HEK293 (cell line): ENCODE data around the gene BOC.

ENCODE experiments used
- CTCF ChIA-PET: fragments of 350-600 bp; formaldehyde crosslinking; extraction: SDS; loops from one replicate; lab custom pipeline; 2021; ENCODE audit warnings: antibody characterized with exemption; lab: Yijun Ruan, JAX
- POLR2A ChIA-PET: fragments of 300-600 bp; formaldehyde crosslinking; extraction: SDS; loops from one replicate; lab custom pipeline; 2020; ENCODE audit warnings: antibody characterized with exemption, inconsistent platforms; lab: Yijun Ruan, JAX
- H3K27ac ChIP-seq: fragments of 200-500 bp; sonication (Bioruptor generic); 2 replicates; pipeline ENCODE4 v1.5.1; 2014; ENCODE audit warnings: low read depth, low read length, control low read depth, inconsistent platforms; ENCODE audit errors: extremely low read depth
- H3K36me3 ChIP-seq, 2 experiments: fragments of 200-500 bp in 1 of 2; sonication (Bioruptor generic) in 1 of 2; 1 replicate in 1 of 2; 2 replicates in 1 of 2; pipeline ENCODE4 v1.5.1; 2014 to 2017; ENCODE audit warnings: inconsistent platforms in 2 of 2, low read length in 2 of 2; ENCODE audit not compliant: control insufficient read depth in 2 of 2, insufficient read depth in 1 of 2
- H3K4me1 ChIP-seq: fragments of 200-500 bp; sonication (Bioruptor generic); 2 replicates; pipeline ENCODE4 v1.5.1; 2014; ENCODE audit warnings: mild to moderate bottlenecking, low read length, inconsistent platforms; ENCODE audit not compliant: control insufficient read depth, insufficient read depth
- H3K4me3 ChIP-seq: 2 replicates; pipeline ENCODE4 v1.5.1; 2011; ENCODE audit warnings: low read depth, mild to moderate bottlenecking, control low read depth, low read length, moderate library complexity
- H3K9me3 ChIP-seq: fragments of 200-500 bp; sonication (Bioruptor generic); 2 replicates; pipeline ENCODE4 v1.5.1; 2014; ENCODE audit warnings: low read depth, low read length, inconsistent platforms; ENCODE audit not compliant: control insufficient read depth, insufficient read depth
- GFI1B ChIP-seq: fragments of 450-650 bp; formaldehyde crosslinking; IDR thresholded peaks from 2 replicates; pipeline ENCODE4 v1.5.1; 2016; ENCODE audit warnings: missing biosample characterization, missing genetic modification characterization
- GLI2 ChIP-seq: fragments of 450-650 bp; formaldehyde crosslinking; IDR thresholded peaks from 2 replicates; pipeline ENCODE4; 2017; ENCODE audit warnings: missing biosample characterization, missing genetic modification characterization, low read depth, borderline replicate concordance
- INSM2 ChIP-seq: fragments of 450-650 bp; formaldehyde crosslinking; IDR thresholded peaks from 2 replicates; pipeline ENCODE4 v1.5.1; 2016; ENCODE audit warnings: missing biosample characterization, missing genetic modification characterization
- MYNN ChIP-seq: fragments of 450-650 bp; formaldehyde crosslinking; IDR thresholded peaks from 2 replicates; pipeline ENCODE4 v1.5.1; 2016; ENCODE audit warnings: missing biosample characterization, missing genetic modification characterization, borderline replicate concordance
- PRDM4 ChIP-seq: fragments of 450-650 bp; formaldehyde crosslinking; IDR thresholded peaks from 2 replicates; pipeline ENCODE4 v1.5.1; 2017; ENCODE audit warnings: missing biosample characterization, missing genetic modification characterization
- SCRT2 ChIP-seq: fragments of 450-650 bp; formaldehyde crosslinking; IDR thresholded peaks from 2 replicates; pipeline ENCODE4 v1.5.1; 2016; ENCODE audit warnings: missing biosample characterization, missing genetic modification characterization
- TSHZ1 ChIP-seq: fragments of 450-650 bp; formaldehyde crosslinking; IDR thresholded peaks from 2 replicates; pipeline ENCODE4 v1.5.1; 2016; ENCODE audit warnings: missing biosample characterization, missing genetic modification characterization, borderline replicate concordance
- YY2 ChIP-seq: fragments of 450-650 bp; formaldehyde crosslinking; IDR thresholded peaks from 2 replicates; pipeline ENCODE4 v1.5.1; 2016; ENCODE audit warnings: missing biosample characterization, missing genetic modification characterization
- ZNF10 ChIP-seq: fragments of 450-650 bp; formaldehyde crosslinking; IDR thresholded peaks from 2 replicates; pipeline ENCODE4 v1.5.1; 2017; ENCODE audit warnings: missing biosample characterization, missing genetic modification characterization
- ZNF223 ChIP-seq: fragments of 450-650 bp; formaldehyde crosslinking; IDR thresholded peaks from 2 replicates; pipeline ENCODE4 v1.5.1; 2016; ENCODE audit warnings: missing biosample characterization, missing genetic modification characterization
- ZNF266 ChIP-seq: fragments of 450-650 bp; formaldehyde crosslinking; IDR thresholded peaks from 2 replicates; pipeline ENCODE4 v1.5.1; 2016; ENCODE audit warnings: missing biosample characterization, missing genetic modification characterization, low read depth
- ZNF362 ChIP-seq: fragments of 450-650 bp; formaldehyde crosslinking; IDR thresholded peaks from 2 replicates; pipeline ENCODE4 v1.5.1; 2016; ENCODE audit warnings: missing biosample characterization, missing genetic modification characterization
- ZNF48 ChIP-seq: fragments of 450-650 bp; formaldehyde crosslinking; IDR thresholded peaks from 2 replicates; pipeline ENCODE4 v1.5.1; 2016; ENCODE audit warnings: missing biosample characterization, missing genetic modification characterization
- ZNF501 ChIP-seq: fragments of 450-650 bp; formaldehyde crosslinking; IDR thresholded peaks from 2 replicates; pipeline ENCODE4 v1.5.1; 2016; ENCODE audit warnings: missing biosample characterization, missing genetic modification characterization
- ZNF529 ChIP-seq: fragments of 450-650 bp; formaldehyde crosslinking; IDR thresholded peaks from 2 replicates; pipeline ENCODE4 v1.5.1; 2017; ENCODE audit warnings: missing genetic modification characterization, missing biosample characterization; ENCODE audit not compliant: insufficient replicate concordance
- ZNF558 ChIP-seq: fragments of 450-650 bp; formaldehyde crosslinking; IDR thresholded peaks from 2 replicates; pipeline ENCODE4 v1.5.1; 2016; ENCODE audit warnings: missing biosample characterization, missing genetic modification characterization
- ZNF571 ChIP-seq: fragments of 450-650 bp; formaldehyde crosslinking; IDR thresholded peaks from 2 replicates; pipeline ENCODE4 v1.5.0; 2017; ENCODE audit warnings: missing biosample characterization, missing genetic modification characterization
- ZNF596 ChIP-seq: fragments of 450-650 bp; IDR thresholded peaks from 2 replicates; pipeline ENCODE4 v1.5.0; 2018; ENCODE audit warnings: missing biosample characterization, mild to moderate bottlenecking, missing genetic modification characterization, moderate library complexity
- ZNF624 ChIP-seq: fragments of 450-650 bp; formaldehyde crosslinking; IDR thresholded peaks from 2 replicates; pipeline ENCODE4 v1.5.1; 2017; ENCODE audit warnings: missing biosample characterization, missing genetic modification characterization
- ZNF701 ChIP-seq: fragments of 450-650 bp; formaldehyde crosslinking; IDR thresholded peaks from 2 replicates; pipeline ENCODE4 v1.5.1; 2016; ENCODE audit warnings: missing biosample characterization, missing genetic modification characterization
- ZNF747 ChIP-seq: fragments of 450-650 bp; formaldehyde crosslinking; IDR thresholded peaks from 2 replicates; pipeline ENCODE4 v1.5.1; 2016; ENCODE audit warnings: missing biosample characterization, missing genetic modification characterization
- ZNF785 ChIP-seq: fragments of 450-650 bp; formaldehyde crosslinking; IDR thresholded peaks from 2 replicates; pipeline ENCODE4 v1.5.1; 2016; ENCODE audit warnings: missing biosample characterization, missing genetic modification characterization
- TF ChIP-seq, protein P1 (sequence below): fragments of 450-650 bp; formaldehyde crosslinking; IDR thresholded peaks from 2 replicates; pipeline ENCODE4 v1.5.1; 2016; ENCODE audit warnings: missing biosample characterization, missing genetic modification characterization

Gene BOC

GRCh38 chr3:113218011-113218680 is 6.8 kb downstream of the BOC start:
- no peak overlapping the region for H3K27ac ChIP-seq
- peaks cover 0 to 43% of the 10 kb centered on the region in 2 experiments; a peak in 2 of 3 replicates for H3K36me3 ChIP-seq
- H3K9me3 ChIP-seq = no peaks in the 10 kb centered on the region
- H3K4me3 ChIP-seq = no peak overlapping the region
- POLR2A ChIA-PET = no interaction called here
- TF ChIP-seq GFI1B (no peak), ZNF596 (tag by site-specific recombination) (no peak), MYNN (tag by site-specific recombination) (no peak), ZNF501 (tag by site-specific recombination) (no peak), PRDM4 (tag by site-specific recombination) (no peak), ZNF362 (tag by site-specific recombination) (no peak), ZNF747 (tag by site-specific recombination) (no peak), ZNF529 (tag by site-specific recombination) (no peak), ZNF571 (tag by site-specific recombination) (no peak), ZNF48 (tag by site-specific recombination) (no peak)
- TF ChIP-seq, protein P1, sequence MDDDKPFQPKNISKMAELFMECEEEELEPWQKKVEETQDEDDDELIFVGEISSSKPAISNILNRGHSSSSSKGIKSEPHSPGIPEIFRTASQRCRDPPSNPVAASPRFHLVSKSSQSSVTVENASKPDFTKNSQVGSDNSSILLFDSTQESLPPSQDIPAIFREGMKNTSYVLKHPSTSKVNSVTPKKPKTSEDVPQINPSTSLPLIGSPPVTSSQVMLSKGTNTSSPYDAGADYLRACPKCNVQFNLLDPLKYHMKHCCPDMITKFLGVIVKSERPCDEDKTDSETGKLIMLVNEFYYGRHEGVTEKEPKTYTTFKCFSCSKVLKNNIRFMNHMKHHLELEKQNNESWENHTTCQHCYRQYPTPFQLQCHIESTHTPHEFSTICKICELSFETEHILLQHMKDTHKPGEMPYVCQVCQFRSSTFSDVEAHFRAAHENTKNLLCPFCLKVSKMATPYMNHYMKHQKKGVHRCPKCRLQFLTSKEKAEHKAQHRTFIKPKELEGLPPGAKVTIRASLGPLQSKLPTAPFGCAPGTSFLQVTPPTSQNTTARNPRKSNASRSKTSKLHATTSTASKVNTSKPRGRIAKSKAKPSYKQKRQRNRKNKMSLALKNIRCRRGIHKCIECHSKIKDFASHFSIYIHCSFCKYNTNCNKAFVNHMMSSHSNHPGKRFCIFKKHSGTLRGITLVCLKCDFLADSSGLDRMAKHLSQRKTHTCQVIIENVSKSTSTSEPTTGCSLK (tag by site-specific recombination) = no peak
- peaks cover 4% of the 10 kb centered on the region; the same call in 1 of the 2 replicates for H3K4me1 ChIP-seq
- CTCF ChIA-PET = no interaction called here

DNA sequence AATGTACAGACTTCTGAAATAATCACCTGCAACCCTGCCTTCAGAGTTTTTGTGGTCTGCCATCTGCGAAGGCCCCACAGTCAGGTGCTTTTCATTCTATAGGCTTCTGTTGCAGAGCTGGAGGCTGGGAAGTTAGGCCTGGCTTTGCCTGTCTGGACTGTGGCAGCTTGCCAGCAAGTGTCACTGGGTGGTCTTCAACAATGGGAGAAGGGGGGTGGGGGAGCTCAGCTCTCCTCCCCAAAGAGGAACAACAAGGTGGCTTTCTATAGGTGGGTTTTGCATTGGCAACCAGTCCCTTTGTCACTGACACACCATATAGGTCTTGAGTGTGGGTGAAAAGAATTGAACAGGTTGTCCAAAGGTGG is 7.3 kb downstream of the BOC start:
- Histone ChIP-seq H3K27ac (no peak overlapping the region), H3K4me3 (no peak overlapping the region), H3K4me1 (0 out of 2 replicates have a peak, but pooled peaks cover under 1% of the 10 kb centered on the region), H3K36me3 (peaks cover 0 to 43% of the 10 kb centered on the region in 2 experiments; a peak in 2 of 3 replicates), H3K9me3 (no peaks in the 10 kb centered on the region)
- CTCF ChIA-PET = interaction anchor here (0.6 kb wide), 1 partner anchor 143 kb away, joined by 3 read pairs; no protein-coding TSS in a partner anchor
- POLR2A ChIA-PET = interaction anchor here (1.0 kb wide), 1 partner anchor 8 kb away, joined by 3 read pairs; the partner anchor contains the start of gene BOC
- no peak for TF ChIP-seq GLI2
- TF ChIP-seq ZNF624 = no peak
- TF ChIP-seq SCRT2 (tag by site-specific recombination) = no peak
- TF ChIP-seq ZNF701 (tag by site-specific recombination) = no peak
- TF ChIP-seq TSHZ1 (tag by site-specific recombination) = no peak
- TF ChIP-seq ZNF785 = no peak
- TF ChIP-seq ZNF558 (tag by site-specific recombination) = no peak
- TF ChIP-seq ZNF223 (tag by site-specific recombination) = no peak
- no peak for TF ChIP-seq ZNF266
- TF ChIP-seq ZNF571 (tag by site-specific recombination) = no peak
- no peak for TF ChIP-seq INSM2
- no peak for TF ChIP-seq YY2 (tag by site-specific recombination)
- no peak for TF ChIP-seq GFI1B
- TF ChIP-seq ZNF10 = no peak
